ENCODE data around the gene RBM20. TPM values are rescaled to one million over a fixed set of nuclear protein-coding genes. Genes with fewer than 3 reads are reported as not detected.

Gene RBM20
- polyA plus RNA-seq, result 0.01 to 0.04 TPM (median 0.01 TPM) in 3 replicates
- polyA plus RNA-seq (2011; ENCODE audit: low read depth), result not detected
- 0.01 TPM in 1 of 2 replicates, not detected in the other for polyA plus RNA-seq (2011; cell fraction: cytosol; rRNA removed)
- 0.08 and 0.15 TPM in 2 replicates for polyA plus RNA-seq (2011; cell fraction: nucleus; rRNA removed)
- polyA plus RNA-seq (2012; ENCODE audit: low replicate concordance), result 0.02 TPM in 1 of 2 replicates, not detected in the other
- not detected in 3 replicates for polyA minus RNA-seq
- not detected for polyA minus RNA-seq (2011; cell fraction: cytosol; rRNA and poly(A)+ RNA removed)
- not detected in 2 replicates for polyA minus RNA-seq (2011; cell fraction: nucleus; rRNA and poly(A)+ RNA removed)

DNA sequence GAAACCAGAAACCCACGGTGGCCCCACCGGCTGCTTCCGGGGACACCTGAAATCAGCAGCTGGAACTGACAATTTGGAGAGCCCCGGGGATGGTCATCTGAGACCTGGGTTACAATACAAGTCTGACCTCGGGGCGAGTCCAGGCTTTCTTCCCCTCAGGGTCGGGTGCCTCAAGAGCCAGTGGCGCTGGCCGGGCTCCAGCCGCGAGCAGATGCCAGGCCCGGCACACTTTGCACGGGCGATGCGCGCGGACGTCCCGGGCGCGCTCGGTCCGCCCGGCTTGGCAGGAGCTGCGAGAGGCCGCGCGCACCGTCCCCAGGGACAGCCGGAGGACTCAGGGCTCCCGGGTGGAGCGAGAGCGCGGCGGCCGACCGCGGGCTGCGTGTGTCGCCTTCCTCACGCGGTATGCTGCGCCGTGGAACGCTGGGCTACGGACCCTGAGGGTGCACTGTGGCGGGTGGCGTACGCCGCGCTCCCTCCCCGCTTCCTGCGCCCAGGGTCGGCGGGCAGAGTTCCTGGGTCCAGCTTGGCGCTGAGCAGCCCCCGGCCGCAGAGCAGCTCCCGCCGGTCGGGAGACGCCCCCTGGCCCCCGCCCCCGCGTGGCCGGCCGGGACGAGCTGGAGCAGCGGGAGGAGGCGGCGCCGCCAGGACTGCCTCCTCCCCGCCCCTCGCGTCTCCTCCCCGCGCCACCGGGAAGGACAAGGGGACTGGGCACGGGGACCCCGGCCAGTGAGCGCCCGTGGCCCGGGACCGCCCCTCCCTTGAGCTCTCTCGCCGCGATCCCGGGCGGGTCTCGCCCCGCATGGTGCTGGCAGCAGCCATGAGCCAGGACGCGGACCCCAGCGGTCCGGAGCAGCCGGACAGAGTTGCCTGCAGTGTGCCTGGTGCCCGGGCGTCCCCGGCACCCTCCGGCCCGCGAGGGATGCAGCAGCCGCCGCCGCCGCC lies at the start of gene RBM20:
Gene RBM20, plus strand, starts transcription at position 684 of the 945 bp plus-strand sequence. Its CDS starts 119 bp downstream, at position 803.
- Histone ChIP-seq H3K9ac (ENCODE audit: control insufficient read depth, extremely low read depth, insufficient read depth, low read length) (no peak within 1 kb of the TSS), H3K27ac (ENCODE audit: control insufficient read depth, insufficient read depth, low read length) (no peak within 1 kb of the TSS), H3K4me2 (ENCODE audit: control insufficient read depth, extremely low read depth, insufficient read depth, low read depth, low read length) (peak within 1 kb of the TSS; percentile 84), H3K4me3 (ENCODE audit: control insufficient read depth in 2 of 3, extremely low read depth in 1 of 3, insufficient read depth in 2 of 3, low read depth in 1 of 3, low read length in 3 of 3) (peak within 1 kb of the TSS; percentile 37 to 64 (median 59)), H2AFZ (ENCODE audit: control insufficient read depth, low read length) (peak within 1 kb of the TSS; percentile 68), H3K79me2 (ENCODE audit: control insufficient read depth, insufficient read depth, low read length) (no peaks in the 10 kb centered on the region), H4K20me1 (ENCODE audit: control insufficient read depth, extremely low read depth, insufficient read depth, low read length) (no peaks in the 10 kb centered on the region), H3K9me3 (ENCODE audit: control insufficient read depth, low read depth, low read length) (no peaks in the 10 kb centered on the region), H3K36me3 (ENCODE audit: control insufficient read depth in 2 of 2, extremely low read depth in 1 of 2, insufficient read depth in 2 of 2, low read length in 2 of 2) (no peaks in the 10 kb centered on the region), H3K4me1 (ENCODE audit: control insufficient read depth, extremely low read depth, insufficient read depth, low read length) (peaks cover 7% of the 10 kb centered on the region), H3K9me1 (ENCODE audit: control insufficient read depth, extremely low read depth, insufficient read depth, low read length) (no peaks in the 10 kb centered on the region), H3K27me3 (ENCODE audit: control insufficient read depth, extremely low read depth, insufficient read depth, low read length) (peaks cover 34% of the 10 kb centered on the region)
- no peak for FAIRE-seq
- no peak for DNase-seq (ENCODE audit: low read depth, low spot score)
- dilution Hi-C loops (cut with MboI; ENCODE audit: extremely low pct_ligation_motif_present, low sequenced_read_pairs), result no loop called here
- TF ChIP-seq, protein P1, sequence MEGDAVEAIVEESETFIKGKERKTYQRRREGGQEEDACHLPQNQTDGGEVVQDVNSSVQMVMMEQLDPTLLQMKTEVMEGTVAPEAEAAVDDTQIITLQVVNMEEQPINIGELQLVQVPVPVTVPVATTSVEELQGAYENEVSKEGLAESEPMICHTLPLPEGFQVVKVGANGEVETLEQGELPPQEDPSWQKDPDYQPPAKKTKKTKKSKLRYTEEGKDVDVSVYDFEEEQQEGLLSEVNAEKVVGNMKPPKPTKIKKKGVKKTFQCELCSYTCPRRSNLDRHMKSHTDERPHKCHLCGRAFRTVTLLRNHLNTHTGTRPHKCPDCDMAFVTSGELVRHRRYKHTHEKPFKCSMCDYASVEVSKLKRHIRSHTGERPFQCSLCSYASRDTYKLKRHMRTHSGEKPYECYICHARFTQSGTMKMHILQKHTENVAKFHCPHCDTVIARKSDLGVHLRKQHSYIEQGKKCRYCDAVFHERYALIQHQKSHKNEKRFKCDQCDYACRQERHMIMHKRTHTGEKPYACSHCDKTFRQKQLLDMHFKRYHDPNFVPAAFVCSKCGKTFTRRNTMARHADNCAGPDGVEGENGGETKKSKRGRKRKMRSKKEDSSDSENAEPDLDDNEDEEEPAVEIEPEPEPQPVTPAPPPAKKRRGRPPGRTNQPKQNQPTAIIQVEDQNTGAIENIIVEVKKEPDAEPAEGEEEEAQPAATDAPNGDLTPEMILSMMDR (optimal IDR thresholded peaks at IDR 0.05 in 1 of 3, IDR thresholded peaks at IDR 0.05 in 1 of 3, conservative IDR thresholded peaks at IDR 0.05 in 1 of 3; ENCODE audit: extremely low read depth in 1 of 3, insufficient read depth in 2 of 3, low read length in 3 of 3), result no peak
- TF ChIP-seq EZH2 (IDR thresholded peaks at IDR 0.05; ENCODE audit: low read length), result no peak

DNA sequence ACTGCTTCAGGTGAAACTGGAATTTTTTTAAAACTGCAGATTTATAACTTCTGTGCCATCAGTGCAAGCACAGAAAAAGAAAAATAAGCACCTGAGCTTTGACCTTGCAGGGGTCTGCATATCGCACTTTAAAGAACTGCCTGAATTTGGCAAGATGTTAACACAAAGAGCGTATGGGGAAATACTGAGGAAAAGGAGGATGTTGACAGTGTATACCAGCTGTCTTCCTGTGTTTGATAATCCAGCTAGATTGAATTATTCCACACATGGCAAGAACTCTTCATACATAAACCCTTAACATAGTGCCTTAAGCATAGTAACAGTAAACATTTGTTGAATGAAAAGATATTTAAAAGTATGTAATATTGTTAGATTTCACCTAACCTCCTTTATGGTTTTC lies 46.7 kb upstream of the RBM20 start:
- no peak for FAIRE-seq
- dilution Hi-C loops (cut with MboI; ENCODE audit: extremely low pct_ligation_motif_present, low sequenced_read_pairs), result no loop called here

More for the DNA sequence above, 46.7 kb upstream of the RBM20 start:
- no peak for TF ChIP-seq EZH2 (IDR thresholded peaks at IDR 0.05; ENCODE audit: low read length)
- TF ChIP-seq, protein P1 (optimal IDR thresholded peaks at IDR 0.05 in 1 of 3, IDR thresholded peaks at IDR 0.05 in 1 of 3, conservative IDR thresholded peaks at IDR 0.05 in 1 of 3; ENCODE audit: extremely low read depth in 1 of 3, insufficient read depth in 2 of 3, low read length in 3 of 3), result no peak
- no peaks in the 10 kb centered on the region for H3K79me2 ChIP-seq (ENCODE audit: control insufficient read depth, insufficient read depth, low read length)
- peaks cover 0 to 3% of the 10 kb centered on the region in 2 experiments for H3K36me3 ChIP-seq (ENCODE audit: control insufficient read depth in 2 of 2, extremely low read depth in 1 of 2, insufficient read depth in 2 of 2, low read length in 2 of 2)
- no peaks in the 10 kb centered on the region for H4K20me1 ChIP-seq (ENCODE audit: control insufficient read depth, extremely low read depth, insufficient read depth, low read length)
- H3K9ac ChIP-seq (ENCODE audit: control insufficient read depth, extremely low read depth, insufficient read depth, low read length), result no peak overlapping the region
- H3K9me3 ChIP-seq (ENCODE audit: control insufficient read depth, low read depth, low read length), result no peaks in the 10 kb centered on the region
- DNase-seq (ENCODE audit: low read depth, low spot score), result no peak
- H3K27ac ChIP-seq (ENCODE audit: control insufficient read depth, insufficient read depth, low read length), result no peak overlapping the region
- H3K4me1 ChIP-seq (ENCODE audit: control insufficient read depth, extremely low read depth, insufficient read depth, low read length), result no peaks in the 10 kb centered on the region
- no peak overlapping the region for H3K4me2 ChIP-seq (ENCODE audit: control insufficient read depth, extremely low read depth, insufficient read depth, low read depth, low read length)
- H3K9me1 ChIP-seq (ENCODE audit: control insufficient read depth, extremely low read depth, insufficient read depth, low read length), result no peaks in the 10 kb centered on the region
- no peaks in the 10 kb centered on the region for H3K27me3 ChIP-seq (ENCODE audit: control insufficient read depth, extremely low read depth, insufficient read depth, low read length)
- H3K4me3 ChIP-seq (ENCODE audit: control insufficient read depth in 2 of 3, extremely low read depth in 1 of 3, insufficient read depth in 2 of 3, low read depth in 1 of 3, low read length in 3 of 3), result no peak overlapping the region
- no peak overlapping the region for H2AFZ ChIP-seq (ENCODE audit: control insufficient read depth, low read length)

All from keratinocyte (primary cell).